ENCODE results near the gene STK11IP. TPM values are rescaled to one million over a fixed set of nuclear protein-coding genes. Genes with fewer than 3 reads are reported as not detected.

The STK11IP gene
- total and polyA plus RNA-seq, 2 of the 4 experiments (the other 2 are of a cell fraction): 14.5 to 19.7 TPM

- ChIA-PET POLR2A (ENCODE audit: unreplicated experiment) (interaction anchor here (0.6 kb wide), 1 partner anchor 13 kb away, joined by 8 read pairs; no protein-coding TSS in a partner anchor), CTCF (no interaction called here)
- no TSS peak for BruUV-seq (replicated peaks)
- Histone ChIP-seq H3K36me3 (ENCODE audit: control insufficient read depth, insufficient read depth, low read length) (no peaks in the 10 kb centered on the region), H3K18ac (ENCODE audit: low read depth, low read length) (no peak overlapping the region), H2BK20ac (ENCODE audit: low read depth, low read length) (no peak overlapping the region), H4K8ac (ENCODE audit: low read depth in 2 of 2, low read length in 2 of 2) (no peak overlapping the region), H3K4me3 (ENCODE audit: insufficient read depth, low read depth, low read length) (no peak overlapping the region), H3K4ac (ENCODE audit: low read depth, low read length) (no peak overlapping the region), H4K20me1 (ENCODE audit: insufficient read depth, low read length) (no peaks in the 10 kb centered on the region), H2AK9ac (replicated peaks; ENCODE audit: low read depth, low read length, poor library complexity) (no peak overlapping the region), H3K27ac (ENCODE audit: insufficient read depth, low read length) (no peak overlapping the region), H3K9me1 (ENCODE audit: insufficient read depth, low read length) (no peaks in the 10 kb centered on the region), H3K9me3 (ENCODE audit: control insufficient read depth, insufficient read depth, low read length) (peaks cover 4% of the 10 kb centered on the region), H3K9ac (ENCODE audit: low read depth, low read length) (no peak overlapping the region), H2BK5ac (ENCODE audit: low read depth, low read length, poor library complexity, severe bottlenecking) (no peak overlapping the region), H3K56ac (ENCODE audit: extremely low read depth, insufficient read depth, low read length) (no peak overlapping the region), H2AFZ (replicated peaks; ENCODE audit: low read length, poor library complexity) (no peak overlapping the region), H4K91ac (ENCODE audit: insufficient read depth, low read depth, low read length) (no peak overlapping the region), H2BK120ac (ENCODE audit: low read depth, low read length) (no peak overlapping the region), H3K27me3 (ENCODE audit: control insufficient read depth, insufficient read depth, low read length) (no peaks in the 10 kb centered on the region), H3K79me1 (ENCODE audit: low read depth in 1 of 2, low read length in 2 of 2) (no peaks in the 10 kb centered on the region), H2BK15ac (ENCODE audit: low read depth, low read length) (no peak overlapping the region), H3K14ac (replicated peaks; ENCODE audit: low read depth, low read length) (no peak overlapping the region), H3K23ac (ENCODE audit: low read depth, low read length) (no peak overlapping the region), H2AK5ac (ENCODE audit: low read depth, low read length) (no peak overlapping the region), H4K5ac (ENCODE audit: low read depth, low read length) (no peak overlapping the region), H3K4me2 (ENCODE audit: low read depth, low read length) (no peak overlapping the region), H3K4me1 (ENCODE audit: control insufficient read depth, insufficient read depth, low read length) (peaks cover 4% of the 10 kb centered on the region; the same call in 1 of the 2 replicates)
- intact Hi-C loops (cut with micrococcal nuclease): no loop called here
- dilution Hi-C loops (cut with HindIII; ENCODE audit: low sequenced_read_pairs, unreplicated experiment): no loop called here
- no CpG with 5 or more reads among the region's 3 CpGs for WGBS, 2 experiments (ENCODE audit: extremely low coverage in 2 of 2, insufficient read length in 1 of 2)
- DNase-seq (no peak), ATAC-seq (ENCODE audit: low read depth) (no peak)
- TF ChIP-seq BHLHE40 (IDR thresholded peaks at IDR 0.05; ENCODE audit: low read depth, low read length) (no peak), ELK1 (IDR thresholded peaks at IDR 0.05; ENCODE audit: borderline replicate concordance, low read depth, low read length) (no peak), MAFK (IDR thresholded peaks at IDR 0.05; ENCODE audit: low read depth, low read length) (no peak), MXI1 (IDR thresholded peaks at IDR 0.05; ENCODE audit: borderline replicate concordance, low read depth, low read length) (no peak), CHD1 (IDR thresholded peaks at IDR 0.05; ENCODE audit: low read depth, low read length) (no peak), POLR2A (IDR thresholded peaks at IDR 0.05; ENCODE audit: low read depth, low read length) (no peak), CEBPB (IDR thresholded peaks at IDR 0.05; ENCODE audit: low read depth, low read length) (no peak), USF2 (IDR thresholded peaks at IDR 0.05; ENCODE audit: low read depth, low read length) (no peak), FOS (IDR thresholded peaks at IDR 0.05; ENCODE audit: low read depth, low read length) (no peak), RFX5 (IDR thresholded peaks at IDR 0.05; ENCODE audit: low read depth, low read length) (no peak), RAD21 (IDR thresholded peaks at IDR 0.05; ENCODE audit: low read length) (no peak), NFE2L2 (IDR thresholded peaks at IDR 0.05; ENCODE audit: low read depth, low read length) (no peak), CTCF (conservative IDR thresholded peaks at IDR 0.05; ENCODE audit: low read depth, low read length) (no peak), MAZ (IDR thresholded peaks at IDR 0.05; ENCODE audit: borderline replicate concordance, low read depth, low read length) (no peak), RCOR1 (IDR thresholded peaks at IDR 0.05; ENCODE audit: insufficient replicate concordance, low read length) (no peak), SMC3 (IDR thresholded peaks at IDR 0.05; ENCODE audit: low read depth, low read length) (no peak)
- in situ Hi-C loops (cut with MboI; ENCODE audit: low sequenced_read_pairs): no loop called here
Measured at GRCh38 chr2:219658874-219659273, 61.2 kb downstream of the STK11IP start.

Data from IMR-90 (cell line).